ENCODE results near the gene ATXN1. TPM values are rescaled to one million over a fixed set of nuclear protein-coding genes. Genes with fewer than 3 reads are reported as not detected.

Gene ATXN1
- total RNA-seq, 4 donors from 2014 or later, result 42.4 to 74.9 (median 52.1) TPM

DNA sequence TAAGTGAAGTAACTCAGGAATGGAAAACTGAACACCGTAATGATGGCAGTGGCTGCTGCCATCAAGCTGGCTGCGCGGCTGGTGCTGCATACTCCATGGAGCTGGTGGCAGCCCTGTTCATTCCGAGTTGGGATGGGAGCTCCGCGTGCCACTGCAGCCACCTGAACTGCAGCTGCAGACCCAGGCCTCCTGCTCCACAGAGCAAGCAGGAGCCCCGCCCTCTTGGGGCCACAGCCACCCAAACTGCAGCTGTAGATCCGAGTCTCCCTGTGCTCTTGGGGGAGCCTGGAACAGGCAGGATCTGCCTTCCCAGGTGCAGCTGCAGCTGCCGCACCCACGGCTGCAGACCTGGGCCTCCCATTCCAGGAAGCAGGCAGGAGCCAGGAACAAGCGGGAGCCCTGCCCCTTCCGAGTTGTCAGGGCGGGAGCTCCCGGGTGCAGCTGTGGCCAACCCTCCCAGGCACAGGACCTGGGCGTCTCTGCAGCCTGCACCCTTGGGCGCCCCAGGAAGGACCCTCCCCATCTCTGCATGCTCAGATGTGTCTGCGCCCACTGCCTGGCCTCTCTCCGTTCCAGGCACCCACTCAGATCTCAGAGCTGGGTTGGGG is 402.6 kb downstream of the ATXN1 start:
- Histone ChIP-seq H3K27me3 (no peaks in the 10 kb centered on the region), H3K36me3 (no peaks in the 10 kb centered on the region), H3K4me3 (no peak overlapping the region), H3K9me3 (no peaks in the 10 kb centered on the region), H3K4me1 (peaks cover 0 to 10% (median 0%) of the 10 kb centered on the region in 4 donors), H3K27ac (replicated peaks in 1 of 4) (no peak overlapping the region)
- DNase-seq (ENCODE audit: extremely low spot score), result no peak
- intact Hi-C loops (cut with DNase I), result no loop called here
- WGBS, result 67% methylated on average over 3 of the region's 18 CpGs
- no peak for TF ChIP-seq EP300 (IDR thresholded peaks at IDR 0.05)
- TF ChIP-seq, protein P1, sequence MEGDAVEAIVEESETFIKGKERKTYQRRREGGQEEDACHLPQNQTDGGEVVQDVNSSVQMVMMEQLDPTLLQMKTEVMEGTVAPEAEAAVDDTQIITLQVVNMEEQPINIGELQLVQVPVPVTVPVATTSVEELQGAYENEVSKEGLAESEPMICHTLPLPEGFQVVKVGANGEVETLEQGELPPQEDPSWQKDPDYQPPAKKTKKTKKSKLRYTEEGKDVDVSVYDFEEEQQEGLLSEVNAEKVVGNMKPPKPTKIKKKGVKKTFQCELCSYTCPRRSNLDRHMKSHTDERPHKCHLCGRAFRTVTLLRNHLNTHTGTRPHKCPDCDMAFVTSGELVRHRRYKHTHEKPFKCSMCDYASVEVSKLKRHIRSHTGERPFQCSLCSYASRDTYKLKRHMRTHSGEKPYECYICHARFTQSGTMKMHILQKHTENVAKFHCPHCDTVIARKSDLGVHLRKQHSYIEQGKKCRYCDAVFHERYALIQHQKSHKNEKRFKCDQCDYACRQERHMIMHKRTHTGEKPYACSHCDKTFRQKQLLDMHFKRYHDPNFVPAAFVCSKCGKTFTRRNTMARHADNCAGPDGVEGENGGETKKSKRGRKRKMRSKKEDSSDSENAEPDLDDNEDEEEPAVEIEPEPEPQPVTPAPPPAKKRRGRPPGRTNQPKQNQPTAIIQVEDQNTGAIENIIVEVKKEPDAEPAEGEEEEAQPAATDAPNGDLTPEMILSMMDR (IDR thresholded peaks at IDR 0.05), result no peak
- TF ChIP-seq POLR2A (IDR thresholded peaks at IDR 0.05; ENCODE audit: low read depth), result no peak
- TF ChIP-seq POLR2AphosphoS5 (IDR thresholded peaks at IDR 0.05), result no peak

DNA sequence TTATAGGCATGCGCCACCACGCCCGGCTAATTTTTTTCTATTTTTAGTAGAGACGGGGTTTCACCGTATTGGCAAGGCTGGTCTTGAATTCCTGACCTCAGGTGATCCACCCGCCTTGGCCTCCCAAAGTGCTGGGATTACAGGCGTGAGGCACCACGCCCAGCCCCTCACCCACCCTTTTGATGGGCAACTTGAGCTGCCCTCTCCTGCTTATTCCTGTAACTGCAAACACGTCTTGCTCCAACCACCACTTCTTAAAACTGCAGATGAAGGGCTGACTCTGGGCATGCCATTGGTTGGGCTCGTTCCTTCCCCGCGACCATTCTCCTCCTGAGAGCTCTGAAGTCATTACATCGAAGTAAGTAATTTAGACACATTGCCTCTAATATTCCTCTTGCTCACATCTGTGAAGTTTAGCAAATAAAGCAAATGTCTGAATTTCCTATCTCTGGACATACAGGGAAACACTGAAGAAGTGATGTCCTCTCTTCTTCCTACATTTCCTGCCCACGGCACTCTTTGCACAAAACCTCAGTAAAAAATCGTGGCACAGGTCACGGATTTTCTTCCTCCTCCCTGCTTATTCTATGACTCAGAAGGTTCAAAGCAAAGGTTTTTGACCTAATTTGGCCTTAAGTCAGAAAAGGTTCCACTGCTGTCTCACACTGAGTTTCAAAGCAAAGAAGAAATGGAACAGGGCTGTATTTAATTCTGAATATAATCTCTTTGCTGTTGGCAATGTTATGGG is 405.4 kb downstream of the ATXN1 start:
- Histone ChIP-seq H3K4me3 (no peak overlapping the region), H3K4me1 (peaks cover 0 to 17% (median 6%) of the 10 kb centered on the region in 4 donors), H3K9me3 (no peaks in the 10 kb centered on the region), H3K36me3 (no peaks in the 10 kb centered on the region), H3K27me3 (no peaks in the 10 kb centered on the region), H3K27ac (replicated peaks in 1 of 4) (no peak overlapping the region)
- TF ChIP-seq EP300 (IDR thresholded peaks at IDR 0.05) (no peak), POLR2A (IDR thresholded peaks at IDR 0.05; ENCODE audit: low read depth) (no peak), POLR2AphosphoS5 (IDR thresholded peaks at IDR 0.05) (no peak)
- TF ChIP-seq, protein P1 (IDR thresholded peaks at IDR 0.05), result no peak
- WGBS, result 88% methylated on average over 16 of the region's 16 CpGs
- DNase-seq (ENCODE audit: extremely low spot score), result no peak
- intact Hi-C loops (cut with DNase I), result no loop called here

- Histone ChIP-seq H3K36me3 (no peaks in the 10 kb centered on the region), H3K27ac (replicated peaks in 1 of 4) (no peak overlapping the region), H3K4me3 (no peak overlapping the region), H3K27me3 (no peaks in the 10 kb centered on the region), H3K9me3 (no peaks in the 10 kb centered on the region), H3K4me1 (peaks cover 0 to 19% (median 6%) of the 10 kb centered on the region in 4 donors)
- WGBS, result 94% methylated on average over 9 of the region's 9 CpGs
- intact Hi-C loops (cut with DNase I), result no loop called here
- DNase-seq (ENCODE audit: extremely low spot score), result no peak
- TF ChIP-seq POLR2A (IDR thresholded peaks at IDR 0.05; ENCODE audit: low read depth) (no peak), EP300 (IDR thresholded peaks at IDR 0.05) (no peak), POLR2AphosphoS5 (IDR thresholded peaks at IDR 0.05) (no peak)
- TF ChIP-seq, protein P1 (IDR thresholded peaks at IDR 0.05), result no peak
These were observed 406.0 kb downstream of the ATXN1 start for GRCh38 chr6:16355238-16355637.

DNA sequence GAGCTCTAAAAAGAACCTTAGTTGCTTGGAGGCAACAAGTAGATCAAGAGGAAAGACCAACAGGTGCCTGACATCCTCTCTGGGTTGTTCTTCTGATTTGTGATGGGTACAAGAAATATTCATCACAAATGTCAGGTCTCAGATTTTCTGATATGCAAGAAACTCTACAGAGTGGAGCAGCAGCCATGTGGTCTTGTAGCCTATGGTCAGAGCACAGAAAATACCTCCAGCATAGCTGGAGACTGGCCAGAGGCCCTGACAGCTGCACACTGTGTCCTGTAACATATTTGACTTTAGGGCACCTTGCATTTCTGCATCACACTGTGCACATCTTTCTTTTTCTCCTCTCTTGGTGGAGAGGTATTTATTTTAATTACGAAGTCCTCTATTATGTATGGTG is 406.6 kb downstream of the ATXN1 start:
- TF ChIP-seq, protein P1 (IDR thresholded peaks at IDR 0.05), result no peak
- TF ChIP-seq POLR2A (IDR thresholded peaks at IDR 0.05; ENCODE audit: low read depth) (no peak), POLR2AphosphoS5 (IDR thresholded peaks at IDR 0.05) (no peak), EP300 (IDR thresholded peaks at IDR 0.05) (no peak)
- H3K4me3 ChIP-seq, result no peak overlapping the region
- H3K27ac ChIP-seq (replicated peaks in 1 of 4), result no peak overlapping the region
- H3K9me3 ChIP-seq, result no peaks in the 10 kb centered on the region
- H3K36me3 ChIP-seq, result no peaks in the 10 kb centered on the region
- WGBS, result 100% methylated on average over 1 of the region's 1 CpG
- intact Hi-C loops (cut with DNase I), result no loop called here
- peaks cover 0 to 19% (median 6%) of the 10 kb centered on the region in 4 donors for H3K4me1 ChIP-seq
- no peak for DNase-seq (ENCODE audit: extremely low spot score)
- H3K27me3 ChIP-seq, result no peaks in the 10 kb centered on the region
